Ovary (tissue), 3 donors: Measurements from ENCODE around the gene NF1.

Source experiments
- CTCF ChIP-seq, 3 donors: fragments of 450-650 bp in 2 of 3; fragments of 200-600 bp in 1 of 3; IDR thresholded peaks; one replicate each; pipeline versions ENCODE4 v1.5.1 to v1.8.0; 2016 to 2022; ENCODE audit warnings: antibody characterized with exemption in 3 of 3, mild to moderate bottlenecking in 1 of 3
- POLR2A ChIP-seq: fragments of 450-650 bp; IDR thresholded peaks from one replicate; pipeline ENCODE4 v1.6.1; 2017; ENCODE audit warnings: antibody characterized with exemption, mild to moderate bottlenecking, moderate library complexity
- donor health status: DM: no; HTN: no; CAD: no.

GRCh38 chr17:31254654-31255053 lies 159.9 kb downstream of the NF1 start:
- TF ChIP-seq POLR2A = no peak
- TF ChIP-seq CTCF (IDR thresholded peaks at IDR 0.05) = no peak
